BLaER1 treated with 17β-estradiol and CSF1 and Interleukin-3, amounts not matched to agents 10 nM and 100 nM (cell line): ENCODE data around the gene TDRD7.

Experiments
- H3K27ac ChIP-seq, 11 experiments: shearing (Covaris generic); formaldehyde crosslinking; 2 replicates each; pipeline ENCODE4 v1.8.1; 2022
- H3K27me3 ChIP-seq, 11 experiments: shearing (Covaris generic); formaldehyde crosslinking; 2 replicates each; pipeline ENCODE4 v1.8.1; 2022
- H3K36me3 ChIP-seq, 11 experiments: shearing (Covaris generic); formaldehyde crosslinking; 2 replicates each; pipeline ENCODE4 v1.8.1; 2022
- H3K4me1 ChIP-seq, 10 experiments: shearing (Covaris generic); formaldehyde crosslinking; 2 replicates each; pipeline ENCODE4 v1.8.1; 2022
- H3K4me2 ChIP-seq, 11 experiments: shearing (Covaris generic); formaldehyde crosslinking; 2 replicates each; pipeline ENCODE4 v1.8.1; 2022
- H3K4me3 ChIP-seq, 10 experiments: shearing (Covaris generic); formaldehyde crosslinking; 2 replicates each; pipeline ENCODE4 v1.8.1; 2022
- H3K9ac ChIP-seq, 11 experiments: shearing (Covaris generic); formaldehyde crosslinking; 2 replicates each; pipeline ENCODE4 v1.8.1; 2022
- H3K9me3 ChIP-seq, 11 experiments: shearing (Covaris generic); formaldehyde crosslinking; replicated peaks in 1 of 11; 2 replicates each; pipeline ENCODE4 v1.8.1; 2022
- H4K20me1 ChIP-seq, 11 experiments: shearing (Covaris generic); formaldehyde crosslinking; 2 replicates each; pipeline ENCODE4 v1.8.1; 2022
- Cebpa-rat ChIP-seq, 11 experiments: shearing (Covaris generic); IDR thresholded peaks; 2 replicates each; pipeline ENCODE4 v1.8.1; 2022

TDRD7 gene

DNA sequence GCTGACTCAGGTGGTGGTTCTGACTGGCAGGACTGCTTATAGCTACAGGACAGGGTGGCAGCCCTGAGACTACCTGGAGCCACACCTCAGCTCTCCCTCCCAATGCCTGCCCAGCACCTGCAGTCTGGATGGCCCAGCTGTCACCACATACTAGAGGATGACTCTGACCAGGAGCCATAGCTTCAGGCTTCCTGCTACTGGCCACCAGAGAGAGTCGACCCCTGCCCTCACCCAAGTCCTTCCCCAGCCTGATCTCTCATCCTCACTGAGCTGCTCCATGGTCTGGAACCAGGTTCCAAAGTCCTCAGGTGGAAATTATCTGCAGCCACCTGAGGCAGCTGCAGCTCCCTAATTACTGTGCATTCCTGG is 25.6 kb upstream of the TDRD7 start:
- no peak overlapping the region for H3K27ac ChIP-seq
- H3K9me3 ChIP-seq, result no peaks in the 10 kb centered on the region
- H3K9ac ChIP-seq, result no peak overlapping the region
- H3K27me3 ChIP-seq, result no peaks in the 10 kb centered on the region
- H3K4me1 ChIP-seq, result peaks cover 12 to 38% (median 24%) of the 10 kb centered on the region in 10 experiments
- H4K20me1 ChIP-seq, result peaks cover 0 to 4% (median 0%) of the 10 kb centered on the region in 11 experiments; a peak in 2 of 22 replicates
- no peak overlapping the region for H3K4me3 ChIP-seq
- H3K4me2 ChIP-seq, result peak overlapping the region in 3 of 11 experiments; percentile 51 to 58 (median 55); a peak in 7 of 22 replicates
- no peak for TF ChIP-seq Cebpa-rat (IDR thresholded peaks at IDR 0.05)
- H3K36me3 ChIP-seq, result no peaks in the 10 kb centered on the region

DNA sequence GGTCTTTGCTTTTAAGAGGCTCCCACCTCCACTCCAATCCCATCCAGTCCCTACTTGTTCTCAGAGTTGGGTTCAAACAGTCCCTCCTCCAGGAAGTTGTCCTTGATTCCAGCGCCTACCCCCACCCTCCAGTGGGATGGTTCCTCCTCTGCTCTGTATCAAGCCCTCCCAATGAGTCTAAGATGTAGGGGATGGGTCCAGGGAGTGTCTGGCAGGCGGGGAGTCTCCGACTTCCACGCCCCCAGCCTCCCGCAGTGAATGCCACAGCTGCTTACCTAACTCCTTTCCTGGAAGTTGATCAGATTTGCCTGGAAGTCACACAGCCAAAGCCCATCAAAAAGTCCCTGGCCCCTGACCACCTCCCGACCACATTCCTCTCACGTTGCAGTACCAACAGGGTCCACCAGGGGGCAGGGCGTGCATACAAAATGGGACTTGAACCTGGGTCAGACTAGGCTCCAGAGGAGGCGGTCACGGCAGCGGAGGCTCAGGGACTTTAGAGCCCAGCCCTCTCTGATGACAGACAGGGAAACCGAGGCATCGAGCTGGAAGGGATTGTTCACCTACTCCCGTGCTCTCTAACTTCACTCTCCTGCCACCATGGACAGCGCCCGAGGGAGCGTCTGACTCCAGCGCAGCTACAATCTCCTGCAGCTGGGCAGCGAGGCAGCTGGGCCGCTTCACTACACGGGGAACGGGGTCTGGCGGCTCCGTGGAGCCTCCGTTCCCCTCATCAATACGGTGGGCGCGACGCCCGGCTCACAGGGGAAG is 25.0 kb upstream of the TDRD7 start:
- Histone ChIP-seq H4K20me1 (peaks cover 0 to 4% (median 0%) of the 10 kb centered on the region in 11 experiments; a peak in 2 of 22 replicates), H3K9me3 (no peaks in the 10 kb centered on the region), H3K27ac (no peak overlapping the region), H3K9ac (no peak overlapping the region), H3K27me3 (no peaks in the 10 kb centered on the region), H3K4me3 (no peak overlapping the region), H3K4me1 (peaks cover 13 to 38% (median 24%) of the 10 kb centered on the region in 10 experiments), H3K36me3 (no peaks in the 10 kb centered on the region), H3K4me2 (no peak overlapping the region)
- no peak for TF ChIP-seq Cebpa-rat (IDR thresholded peaks at IDR 0.05)

DNA sequence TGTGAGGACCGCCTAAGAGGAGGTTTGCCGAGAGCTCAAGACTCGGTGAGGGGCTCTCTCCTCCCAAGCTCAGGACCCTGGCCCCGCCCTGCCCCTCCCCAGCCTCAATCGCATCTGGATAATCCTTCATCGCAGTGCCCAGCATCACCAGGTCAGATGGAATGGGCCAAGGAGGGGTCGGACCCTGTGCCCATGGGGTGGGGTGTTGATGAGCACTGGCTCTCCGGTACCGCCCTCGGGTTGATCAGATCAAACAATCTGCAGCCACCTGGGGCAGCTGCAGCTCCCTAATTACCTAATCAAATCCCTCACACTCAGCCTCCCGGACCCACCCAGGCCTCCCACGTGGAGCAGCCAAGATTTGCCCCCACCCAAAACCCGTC is 24.4 kb upstream of the TDRD7 start:
- Histone ChIP-seq H3K4me2 (no peak overlapping the region; a peak in 1 of 22 replicates), H3K27ac (no peak overlapping the region), H3K4me1 (peaks cover 18 to 38% (median 28%) of the 10 kb centered on the region in 10 experiments), H3K27me3 (no peaks in the 10 kb centered on the region), H4K20me1 (peaks cover 0 to 4% (median 0%) of the 10 kb centered on the region in 11 experiments; a peak in 2 of 22 replicates), H3K36me3 (no peaks in the 10 kb centered on the region), H3K9ac (no peak overlapping the region), H3K9me3 (no peaks in the 10 kb centered on the region), H3K4me3 (no peak overlapping the region)
- no peak for TF ChIP-seq Cebpa-rat (IDR thresholded peaks at IDR 0.05)

DNA sequence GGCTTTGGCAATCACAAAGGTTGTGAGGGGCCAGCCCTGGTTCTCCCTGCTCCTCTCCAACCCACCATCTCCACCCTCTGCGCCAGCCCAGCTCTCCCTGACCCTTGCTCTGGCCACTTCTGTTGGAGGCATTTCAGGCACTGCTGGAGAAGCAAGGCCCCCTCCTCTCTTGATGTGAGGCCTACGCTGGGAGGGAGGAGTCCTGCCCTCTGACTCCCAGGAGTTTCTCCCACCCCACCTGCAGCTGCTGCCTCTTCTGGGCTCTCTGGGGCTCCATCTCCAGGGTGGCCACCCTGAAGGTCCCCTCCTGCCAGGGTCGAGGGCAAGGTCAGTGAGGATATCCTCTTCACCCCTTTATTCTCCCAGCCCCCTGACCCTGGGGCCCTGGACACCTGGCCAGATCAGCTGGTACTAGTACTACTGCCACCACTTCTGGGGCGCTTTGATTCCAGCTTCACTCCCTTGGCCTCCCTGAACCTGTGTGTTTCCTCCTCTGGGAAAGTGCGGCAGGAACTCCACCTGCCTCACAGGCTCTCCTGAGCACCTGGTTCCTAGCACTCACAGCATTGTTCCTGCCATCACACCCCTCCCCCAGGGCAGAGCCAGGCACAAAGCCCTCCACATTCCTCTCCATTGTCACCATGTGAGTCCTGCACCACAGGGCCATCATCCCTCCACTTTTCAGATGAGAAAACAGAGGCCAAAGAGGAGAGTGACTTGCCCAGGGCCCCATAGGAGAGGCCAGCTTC is 23.8 kb upstream of the TDRD7 start:
- H3K27ac ChIP-seq, result peak overlapping the region in 5 of 11 experiments; percentile 15 to 66 (median 49); a peak in 9 of 22 replicates
- H3K4me1 ChIP-seq, result peaks cover 24 to 38% (median 31%) of the 10 kb centered on the region in 10 experiments
- H4K20me1 ChIP-seq, result peaks cover 0 to 4% (median 0%) of the 10 kb centered on the region in 11 experiments; a peak in 2 of 22 replicates
- no peaks in the 10 kb centered on the region for H3K9me3 ChIP-seq
- no peak for TF ChIP-seq Cebpa-rat (IDR thresholded peaks at IDR 0.05)
- no peaks in the 10 kb centered on the region for H3K36me3 ChIP-seq
- peak overlapping the region in 7 of 11 experiments; percentile 30 to 78 (median 72); a peak in 12 of 22 replicates for H3K4me2 ChIP-seq
- H3K27me3 ChIP-seq, result no peaks in the 10 kb centered on the region
- H3K9ac ChIP-seq, result peak overlapping the region in 2 of 11 experiments; percentile 7 to 14; a peak in 1 of 22 replicates
- no peak overlapping the region for H3K4me3 ChIP-seq

DNA sequence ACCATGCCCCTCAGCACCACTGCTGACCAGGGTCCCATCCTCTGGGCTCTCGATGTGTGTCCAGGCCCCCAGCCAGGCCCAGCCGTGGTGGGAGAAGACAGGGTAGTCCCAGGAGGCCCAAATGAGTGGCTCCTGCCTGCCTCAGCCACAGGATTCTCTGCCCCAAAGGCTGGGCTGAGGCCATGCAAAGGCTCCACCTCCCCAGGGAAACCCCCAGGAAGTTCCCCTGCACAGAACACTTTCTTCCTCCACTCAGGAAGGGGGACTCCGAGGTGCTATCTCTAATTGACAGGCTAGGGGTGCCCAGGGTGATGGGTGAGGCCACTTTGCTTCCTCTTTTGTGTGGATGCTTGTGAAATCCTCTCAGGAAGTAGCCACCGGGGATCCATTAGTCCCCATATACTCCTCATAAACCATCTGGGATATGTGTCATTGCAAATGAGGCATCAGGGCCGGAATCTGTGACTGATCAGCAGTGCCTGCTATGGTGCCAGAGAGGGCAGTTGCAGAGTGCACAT is 23.1 kb upstream of the TDRD7 start:
- H3K4me3 ChIP-seq, result no peak overlapping the region
- H3K9ac ChIP-seq, result peak overlapping the region in 2 of 11 experiments; percentile 7 to 14; a peak in 1 of 22 replicates
- no peak for TF ChIP-seq Cebpa-rat (IDR thresholded peaks at IDR 0.05)
- H4K20me1 ChIP-seq, result peaks cover 0 to 4% (median 0%) of the 10 kb centered on the region in 11 experiments; a peak in 2 of 22 replicates
- no peaks in the 10 kb centered on the region for H3K36me3 ChIP-seq
- peaks cover 24 to 42% (median 35%) of the 10 kb centered on the region in 10 experiments for H3K4me1 ChIP-seq
- no peaks in the 10 kb centered on the region for H3K9me3 ChIP-seq
- H3K4me2 ChIP-seq, result peak overlapping the region in 9 of 11 experiments; percentile 26 to 78 (median 65); a peak in 14 of 22 replicates
- peak overlapping the region in 5 of 11 experiments; percentile 15 to 66 (median 49); a peak in 8 of 22 replicates for H3K27ac ChIP-seq
- no peaks in the 10 kb centered on the region for H3K27me3 ChIP-seq

DNA sequence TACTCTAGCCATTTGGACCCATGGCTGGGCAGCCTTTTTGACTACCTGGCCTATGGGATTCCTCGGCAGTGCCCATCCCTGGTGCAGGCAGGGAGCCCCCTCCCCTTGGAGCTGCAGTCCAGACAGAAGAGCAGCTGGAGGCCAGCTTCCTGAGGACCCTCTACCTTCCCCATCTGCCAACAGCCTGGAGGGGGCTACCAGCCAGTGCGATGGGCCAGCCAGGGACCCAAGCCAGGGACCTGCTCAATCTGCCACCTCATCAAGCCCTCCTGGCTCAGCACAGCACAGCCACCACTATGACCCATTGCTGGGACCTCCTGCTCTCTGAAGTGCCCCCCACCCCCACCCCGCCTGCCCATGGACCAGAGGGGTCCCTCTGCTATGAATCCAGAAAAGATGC is 22.6 kb upstream of the TDRD7 start:
- TF ChIP-seq Cebpa-rat (IDR thresholded peaks at IDR 0.05), result no peak
- Histone ChIP-seq H3K27me3 (no peaks in the 10 kb centered on the region), H3K4me3 (no peak overlapping the region), H4K20me1 (peaks cover 0 to 4% (median 0%) of the 10 kb centered on the region in 11 experiments; a peak in 2 of 22 replicates), H3K27ac (peak overlapping the region in 3 of 11 experiments; percentile 29 to 57 (median 37); a peak in 4 of 22 replicates), H3K4me1 (peaks cover 24 to 42% (median 35%) of the 10 kb centered on the region in 10 experiments), H3K36me3 (no peaks in the 10 kb centered on the region), H3K4me2 (peak overlapping the region in 8 of 11 experiments; percentile 26 to 78 (median 68); a peak in 14 of 22 replicates), H3K9me3 (no peaks in the 10 kb centered on the region), H3K9ac (no peak overlapping the region)

DNA sequence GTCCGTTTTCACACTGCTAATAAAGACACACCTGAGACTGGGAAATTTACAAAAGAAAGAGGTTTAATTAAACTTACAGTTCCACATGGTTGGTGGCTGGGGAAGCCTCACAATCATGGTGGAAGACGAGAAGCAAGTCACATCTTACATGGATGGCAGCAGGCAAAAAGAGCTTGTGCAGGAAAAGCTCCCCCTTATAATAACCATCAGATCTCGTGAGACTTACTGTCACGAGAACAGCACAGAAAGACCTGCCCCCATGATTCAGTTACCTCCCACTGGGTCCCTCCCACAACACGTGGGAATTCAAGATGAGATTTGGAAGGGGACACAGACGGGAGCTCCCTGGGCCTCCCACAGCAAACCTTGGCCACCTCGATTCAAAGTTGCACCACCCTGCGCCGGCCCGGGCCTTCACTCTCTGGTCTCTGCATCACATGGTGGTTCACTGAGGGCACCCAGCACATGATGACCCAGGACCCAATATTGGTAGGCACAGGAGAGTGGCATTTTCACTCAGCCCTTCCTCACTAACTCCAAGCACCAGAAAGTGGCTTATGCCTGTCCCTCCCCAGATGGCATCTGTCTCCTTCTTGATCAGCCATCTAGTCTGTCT is 21.0 kb upstream of the TDRD7 start:
- Histone ChIP-seq H3K4me2 (no peak overlapping the region), H3K9ac (no peak overlapping the region), H3K27ac (no peak overlapping the region), H3K36me3 (no peaks in the 10 kb centered on the region), H4K20me1 (peaks cover 0 to 4% (median 0%) of the 10 kb centered on the region in 11 experiments; a peak in 2 of 22 replicates), H3K27me3 (no peaks in the 10 kb centered on the region), H3K9me3 (no peaks in the 10 kb centered on the region), H3K4me3 (no peak overlapping the region), H3K4me1 (peaks cover 16 to 30% (median 25%) of the 10 kb centered on the region in 10 experiments)
- no peak for TF ChIP-seq Cebpa-rat (IDR thresholded peaks at IDR 0.05)

DNA sequence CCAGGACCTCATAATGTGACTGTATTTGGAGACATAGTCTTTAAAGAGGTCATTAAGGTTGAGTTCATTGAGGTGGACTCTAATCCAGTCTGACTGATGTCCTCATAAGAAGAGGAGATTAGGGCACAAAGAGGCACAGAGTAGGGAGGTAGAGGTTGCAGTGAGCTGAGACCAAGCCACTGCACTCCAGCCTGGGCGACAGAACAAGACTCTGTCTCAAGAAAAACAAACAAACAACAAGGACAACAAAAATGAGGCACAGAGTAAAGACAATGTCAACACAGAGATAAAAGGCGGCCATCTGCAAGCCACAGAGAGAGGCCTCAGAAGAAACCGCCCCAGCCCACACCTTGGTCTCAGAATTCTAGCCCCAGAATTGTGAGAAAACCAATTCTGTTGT is 17.0 kb upstream of the TDRD7 start:
- Histone ChIP-seq H3K27me3 (no peaks in the 10 kb centered on the region), H3K4me3 (no peak overlapping the region), H3K4me1 (peaks cover 0 to 19% (median 9%) of the 10 kb centered on the region in 10 experiments; a peak in 10 of 20 replicates), H3K27ac (no peak overlapping the region), H3K9me3 (no peaks in the 10 kb centered on the region), H3K36me3 (no peaks in the 10 kb centered on the region), H3K4me2 (no peak overlapping the region), H4K20me1 (no peaks in the 10 kb centered on the region; a peak in 1 of 22 replicates), H3K9ac (no peak overlapping the region)
- no peak for TF ChIP-seq Cebpa-rat (IDR thresholded peaks at IDR 0.05)
